ENCODE measurements around the gene ANO8. TPM values are rescaled to one million over a fixed set of nuclear protein-coding genes. Genes with fewer than 3 reads are reported as not detected.

Gene ANO8
- total and polyA plus RNA-seq, 2 of the 13 experiments (the other 11 are each of a cell fraction or from before 2014, with no cell fraction given) = 1.8 to 3.5 TPM

- TF ChIP-seq, protein P1, sequence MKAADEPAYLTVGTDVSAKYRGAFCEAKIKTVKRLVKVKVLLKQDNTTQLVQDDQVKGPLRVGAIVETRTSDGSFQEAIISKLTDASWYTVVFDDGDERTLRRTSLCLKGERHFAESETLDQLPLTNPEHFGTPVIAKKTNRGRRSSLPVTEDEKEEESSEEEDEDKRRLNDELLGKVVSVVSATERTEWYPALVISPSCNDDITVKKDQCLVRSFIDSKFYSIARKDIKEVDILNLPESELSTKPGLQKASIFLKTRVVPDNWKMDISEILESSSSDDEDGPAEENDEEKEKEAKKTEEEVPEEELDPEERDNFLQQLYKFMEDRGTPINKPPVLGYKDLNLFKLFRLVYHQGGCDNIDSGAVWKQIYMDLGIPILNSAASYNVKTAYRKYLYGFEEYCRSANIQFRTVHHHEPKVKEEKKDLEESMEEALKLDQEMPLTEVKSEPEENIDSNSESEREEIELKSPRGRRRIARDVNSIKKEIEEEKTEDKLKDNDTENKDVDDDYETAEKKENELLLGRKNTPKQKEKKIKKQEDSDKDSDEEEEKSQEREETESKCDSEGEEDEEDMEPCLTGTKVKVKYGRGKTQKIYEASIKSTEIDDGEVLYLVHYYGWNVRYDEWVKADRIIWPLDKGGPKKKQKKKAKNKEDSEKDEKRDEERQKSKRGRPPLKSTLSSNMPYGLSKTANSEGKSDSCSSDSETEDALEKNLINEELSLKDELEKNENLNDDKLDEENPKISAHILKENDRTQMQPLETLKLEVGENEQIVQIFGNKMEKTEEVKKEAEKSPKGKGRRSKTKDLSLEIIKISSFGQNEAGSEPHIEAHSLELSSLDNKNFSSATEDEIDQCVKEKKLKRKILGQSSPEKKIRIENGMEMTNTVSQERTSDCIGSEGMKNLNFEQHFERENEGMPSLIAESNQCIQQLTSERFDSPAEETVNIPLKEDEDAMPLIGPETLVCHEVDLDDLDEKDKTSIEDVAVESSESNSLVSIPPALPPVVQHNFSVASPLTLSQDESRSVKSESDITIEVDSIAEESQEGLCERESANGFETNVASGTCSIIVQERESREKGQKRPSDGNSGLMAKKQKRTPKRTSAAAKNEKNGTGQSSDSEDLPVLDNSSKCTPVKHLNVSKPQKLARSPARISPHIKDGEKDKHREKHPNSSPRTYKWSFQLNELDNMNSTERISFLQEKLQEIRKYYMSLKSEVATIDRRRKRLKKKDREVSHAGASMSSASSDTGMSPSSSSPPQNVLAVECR (CRISPR knock-in tag; IDR thresholded peaks at IDR 0.05; ENCODE audit: borderline replicate concordance) = peak; percentile 79; the same call in 1 of the 2 replicates
- no peak for TF ChIP-seq GLI4 (CRISPR knock-in tag; IDR thresholded peaks at IDR 0.05; ENCODE audit: borderline replicate concordance)
- TF ChIP-seq IRF2 (CRISPR knock-in tag; IDR thresholded peaks at IDR 0.05) = peak; percentile 58; the same call in 1 of the 2 replicates
- TF ChIP-seq HDAC2 (CRISPR knock-in tag; IDR thresholded peaks at IDR 0.05) = peak; percentile 65; the same call in 1 of the 2 replicates
- peak; percentile 80 for TF ChIP-seq UBTF (CRISPR knock-in tag; IDR thresholded peaks at IDR 0.05)
- TF ChIP-seq, protein P2, sequence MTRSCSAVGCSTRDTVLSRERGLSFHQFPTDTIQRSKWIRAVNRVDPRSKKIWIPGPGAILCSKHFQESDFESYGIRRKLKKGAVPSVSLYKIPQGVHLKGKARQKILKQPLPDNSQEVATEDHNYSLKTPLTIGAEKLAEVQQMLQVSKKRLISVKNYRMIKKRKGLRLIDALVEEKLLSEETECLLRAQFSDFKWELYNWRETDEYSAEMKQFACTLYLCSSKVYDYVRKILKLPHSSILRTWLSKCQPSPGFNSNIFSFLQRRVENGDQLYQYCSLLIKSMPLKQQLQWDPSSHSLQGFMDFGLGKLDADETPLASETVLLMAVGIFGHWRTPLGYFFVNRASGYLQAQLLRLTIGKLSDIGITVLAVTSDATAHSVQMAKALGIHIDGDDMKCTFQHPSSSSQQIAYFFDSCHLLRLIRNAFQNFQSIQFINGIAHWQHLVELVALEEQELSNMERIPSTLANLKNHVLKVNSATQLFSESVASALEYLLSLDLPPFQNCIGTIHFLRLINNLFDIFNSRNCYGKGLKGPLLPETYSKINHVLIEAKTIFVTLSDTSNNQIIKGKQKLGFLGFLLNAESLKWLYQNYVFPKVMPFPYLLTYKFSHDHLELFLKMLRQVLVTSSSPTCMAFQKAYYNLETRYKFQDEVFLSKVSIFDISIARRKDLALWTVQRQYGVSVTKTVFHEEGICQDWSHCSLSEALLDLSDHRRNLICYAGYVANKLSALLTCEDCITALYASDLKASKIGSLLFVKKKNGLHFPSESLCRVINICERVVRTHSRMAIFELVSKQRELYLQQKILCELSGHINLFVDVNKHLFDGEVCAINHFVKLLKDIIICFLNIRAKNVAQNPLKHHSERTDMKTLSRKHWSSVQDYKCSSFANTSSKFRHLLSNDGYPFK (CRISPR knock-in tag; IDR thresholded peaks at IDR 0.05; ENCODE audit: borderline replicate concordance) = peak; percentile 45; the same call in 1 of the 2 replicates
- peak; percentile 81; the same call in 1 of the 2 replicates for TF ChIP-seq ZFP37 (CRISPR knock-in tag; IDR thresholded peaks at IDR 0.05; ENCODE audit: borderline replicate concordance)
- TF ChIP-seq ZBTB20 (CRISPR knock-in tag; IDR thresholded peaks at IDR 0.05; ENCODE audit: borderline replicate concordance, low read depth) = peak; percentile 64; the same call in 1 of the 2 replicates
- TF ChIP-seq HNF4G (IDR thresholded peaks at IDR 0.05; ENCODE audit: borderline replicate concordance, low read depth, low read length) = no peak
- TF ChIP-seq HNF4G (CRISPR knock-in tag; IDR thresholded peaks at IDR 0.05; ENCODE audit: borderline replicate concordance, low read depth) = 0 out of 2 replicates have a peak, but pooled peaks have one; percentile 53
- TF ChIP-seq ZNF704 (CRISPR knock-in tag; IDR thresholded peaks at IDR 0.05; ENCODE audit: borderline replicate concordance) = peak; percentile 40; the same call in 1 of the 2 replicates
- TF ChIP-seq GABPA (IDR thresholded peaks at IDR 0.05; ENCODE audit: low read depth, low read length) = no peak
- TF ChIP-seq GABPA (CRISPR knock-in tag; IDR thresholded peaks at IDR 0.05; ENCODE audit: low read depth) = peak; percentile 65
- peak; percentile 74 for TF ChIP-seq GATAD2A (CRISPR knock-in tag; IDR thresholded peaks at IDR 0.05)
- peak; percentile 30; the same call in 1 of the 2 replicates for TF ChIP-seq MAZ (IDR thresholded peaks at IDR 0.05; ENCODE audit: borderline replicate concordance, low read depth, low read length)
- peak; percentile 88 for TF ChIP-seq MAZ (CRISPR knock-in tag; IDR thresholded peaks at IDR 0.05; ENCODE audit: low read depth)
- TF ChIP-seq NR3C1 (CRISPR knock-in tag; IDR thresholded peaks at IDR 0.05) = no peak
- TF ChIP-seq NFKBIZ (CRISPR knock-in tag; IDR thresholded peaks at IDR 0.05) = 0 out of 2 replicates have a peak, but pooled peaks have one; percentile 24
- TF ChIP-seq RBM22 (optimal IDR thresholded peaks at IDR 0.05; ENCODE audit: low read length) = no peak
- peak; percentile 68; the same call in 1 of the 2 replicates for TF ChIP-seq ZNF619 (CRISPR knock-in tag; IDR thresholded peaks at IDR 0.05)
These were observed 6.3 kb upstream of the ANO8 start (continued) for GRCh38 chr19:17340871-17341357.
